Activated CD8-positive, alpha-beta memory T cell treated with anti-CD3 and anti-CD28 coated beads, Interleukin-2, amount 10 ng/mL, durations not matched to agents 7 days and 5 days (primary cell): Measurements from ENCODE around the gene GRIA3. TPM values are rescaled to one million over a fixed set of nuclear protein-coding genes. Genes with fewer than 3 reads are reported as not detected.

ENCODE experiments used
- ATAC-seq: fragments of 150-1000 bp; cut with Tn5 transposase; one replicate; pipeline ENCODE4 v1.10.0; 2021; ENCODE audit warnings: moderate library complexity
- CTCF ChIA-PET: fragments of 350-600 bp; sonication (Branson Sonifier 250); formaldehyde crosslinking; loops from one replicate; lab custom pipeline; 2021; ENCODE audit warnings: antibody characterized with exemption; lab: Charles Lee
- DNase-seq: peaks from one replicate; pipeline ENCODE4 v3.0.0-alpha.2; 2020
- H3K27ac Mint-ChIP-seq: one replicate; pipeline ENCODE4 v1.8.0; 2021; ENCODE audit warnings: mild to moderate bottlenecking, mixed read lengths
- H3K27me3 Mint-ChIP-seq: one replicate; pipeline ENCODE4 v1.8.0; 2021; ENCODE audit warnings: mixed read lengths
- H3K36me3 Mint-ChIP-seq: one replicate; pipeline ENCODE4 v1.8.0; 2021; ENCODE audit warnings: mild to moderate bottlenecking, mixed read lengths
- H3K4me1 Mint-ChIP-seq: one replicate; pipeline ENCODE4 v1.8.0; 2021; ENCODE audit warnings: mixed read lengths
- H3K4me3 Mint-ChIP-seq: one replicate; pipeline ENCODE4 v1.8.0; 2021; ENCODE audit warnings: mild to moderate bottlenecking, moderate library complexity, mixed read lengths
- H3K9me3 Mint-ChIP-seq: one replicate; pipeline ENCODE4 v1.8.0; 2022; ENCODE audit warnings: low read depth, mixed read lengths
- total RNA-seq, 2 experiments: library from RNA; stranded (reverse); gene quantifications; one replicate each; pipeline ENCODE4 v1.2.3, GENCODE V29; 2021

Gene GRIA3
- total RNA-seq, 2 experiments from 2014 or later: not detected

DNA sequence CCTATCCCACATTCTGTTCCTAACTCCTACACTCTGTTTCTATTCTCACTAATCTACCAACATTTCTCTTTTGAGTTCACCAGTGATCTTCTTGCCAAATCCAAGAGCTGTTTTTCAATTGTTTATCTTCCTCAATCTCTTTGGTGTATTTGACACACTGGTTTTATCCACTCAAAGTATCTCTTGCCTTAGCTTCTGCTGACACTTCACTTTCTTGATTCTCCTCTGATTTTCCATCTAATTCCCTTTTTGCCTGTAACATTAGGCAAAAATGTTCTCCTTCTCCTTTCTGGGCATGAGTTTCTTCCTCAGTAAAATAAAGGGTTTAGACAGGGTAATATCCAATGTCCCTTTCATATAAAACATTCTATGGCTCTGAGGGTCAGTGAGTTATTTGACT, 26.2 kb downstream of the GRIA3 start:
- Mint-ChIP-seq H3K4me1 (no peaks in the 10 kb centered on the region), H3K36me3 (no peaks in the 10 kb centered on the region), H3K27me3 (no peaks in the 10 kb centered on the region), H3K4me3 (no peak overlapping the region), H3K9me3 (no peaks in the 10 kb centered on the region), H3K27ac (no peak overlapping the region)
- DNase-seq (no peak), ATAC-seq (no peak)
- CTCF ChIA-PET: no interaction called here

GRCh38 chrX:123215397-123216089, 31.5 kb downstream of the GRIA3 start:
- H3K27me3 Mint-ChIP-seq: no peaks in the 10 kb centered on the region

GRCh38 chrX:123217077-123217476, 33.0 kb downstream of the GRIA3 start:
- ATAC-seq: no peak
- H3K4me3 Mint-ChIP-seq: no peak overlapping the region
- CTCF ChIA-PET: no interaction called here

More at GRCh38 chrX:123215397-123216089, 31.5 kb downstream of the GRIA3 start:
- Mint-ChIP-seq H3K36me3 (no peaks in the 10 kb centered on the region), H3K4me3 (no peak overlapping the region), H3K4me1 (no peaks in the 10 kb centered on the region), H3K27ac (no peak overlapping the region), H3K9me3 (no peaks in the 10 kb centered on the region)
- DNase-seq: no peak
- no peak for ATAC-seq
- CTCF ChIA-PET: no interaction called here

DNA sequence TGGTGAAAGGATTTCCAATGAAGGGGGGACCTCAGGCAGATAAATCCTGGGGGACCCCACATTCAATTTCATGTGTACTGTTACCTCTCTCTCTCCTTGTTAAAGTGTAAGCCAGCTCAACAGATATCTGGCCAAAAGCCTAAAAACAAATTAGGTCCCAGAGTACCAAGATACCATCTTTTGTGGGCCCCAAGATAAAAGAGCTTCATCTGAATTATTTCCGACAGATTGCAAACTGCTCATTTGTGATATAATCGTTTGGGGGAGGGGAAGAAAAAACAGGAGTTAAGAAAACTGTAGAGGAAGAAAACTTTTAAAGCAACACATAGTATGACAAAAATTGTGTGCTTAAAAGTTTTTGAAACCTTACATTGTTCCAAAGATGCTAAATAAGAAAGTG, 33.6 kb downstream of the GRIA3 start:
- DNase-seq: no peak
- no peak overlapping the region for H3K27ac Mint-ChIP-seq
- no peaks in the 10 kb centered on the region for H3K4me1 Mint-ChIP-seq
- no peaks in the 10 kb centered on the region for H3K9me3 Mint-ChIP-seq
- ATAC-seq: no peak
- H3K4me3 Mint-ChIP-seq: no peak overlapping the region
- no peaks in the 10 kb centered on the region for H3K36me3 Mint-ChIP-seq
- no peaks in the 10 kb centered on the region for H3K27me3 Mint-ChIP-seq
- CTCF ChIA-PET: no interaction called here

More at GRCh38 chrX:123217077-123217476, 33.0 kb downstream of the GRIA3 start:
- no peak overlapping the region for H3K27ac Mint-ChIP-seq
- no peak for DNase-seq
- no peaks in the 10 kb centered on the region for H3K27me3 Mint-ChIP-seq
- H3K36me3 Mint-ChIP-seq: no peaks in the 10 kb centered on the region
- H3K9me3 Mint-ChIP-seq: no peaks in the 10 kb centered on the region
- no peaks in the 10 kb centered on the region for H3K4me1 Mint-ChIP-seq

DNA sequence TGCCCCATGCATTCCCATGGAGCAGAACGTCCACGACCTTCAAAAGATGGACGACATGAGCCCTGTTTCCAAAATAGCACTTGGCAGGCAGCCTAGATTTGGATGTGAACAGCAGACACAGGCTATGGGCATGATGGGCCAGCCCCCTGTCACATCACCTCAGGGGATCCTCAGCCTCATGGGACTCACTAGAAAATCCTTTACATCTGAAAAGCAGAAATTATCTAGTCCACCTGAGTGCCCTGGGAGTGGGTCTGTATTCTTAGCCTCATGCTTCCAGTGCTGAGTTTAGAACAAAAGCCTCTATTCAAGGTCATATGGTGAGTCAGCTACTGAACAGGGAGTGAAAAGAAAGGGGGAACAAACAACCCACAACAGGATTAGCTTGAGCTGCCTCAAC, 35.8 kb downstream of the GRIA3 start:
- ATAC-seq: no peak
- no peaks in the 10 kb centered on the region for H3K36me3 Mint-ChIP-seq
- DNase-seq: no peak

GRCh38 chrX:123222920-123223319, 38.8 kb downstream of the GRIA3 start:
- Mint-ChIP-seq H3K4me1 (no peaks in the 10 kb centered on the region), H3K27me3 (no peaks in the 10 kb centered on the region), H3K9me3 (no peaks in the 10 kb centered on the region), H3K36me3 (no peaks in the 10 kb centered on the region), H3K27ac (no peak overlapping the region), H3K4me3 (no peak overlapping the region)
- ATAC-seq: no peak
- no peak for DNase-seq
- CTCF ChIA-PET: no interaction called here

More for the DNA sequence above, 35.8 kb downstream of the GRIA3 start:
- no peaks in the 10 kb centered on the region for H3K4me1 Mint-ChIP-seq
- no peak overlapping the region for H3K4me3 Mint-ChIP-seq
- CTCF ChIA-PET: no interaction called here
- H3K27ac Mint-ChIP-seq: no peak overlapping the region
- H3K27me3 Mint-ChIP-seq: no peaks in the 10 kb centered on the region
- H3K9me3 Mint-ChIP-seq: no peaks in the 10 kb centered on the region

- no peaks in the 10 kb centered on the region for H3K9me3 Mint-ChIP-seq
- CTCF ChIA-PET: no interaction called here
- no peaks in the 10 kb centered on the region for H3K4me1 Mint-ChIP-seq
- DNase-seq (no peak), ATAC-seq (no peak)
- H3K27me3 Mint-ChIP-seq: no peaks in the 10 kb centered on the region
- H3K27ac Mint-ChIP-seq: no peak overlapping the region
- H3K36me3 Mint-ChIP-seq: no peaks in the 10 kb centered on the region
- H3K4me3 Mint-ChIP-seq: no peak overlapping the region
Measured at GRCh38 chrX:123223409-123223808, 39.3 kb downstream of the GRIA3 start.

GRCh38 chrX:123223859-123224258, 39.8 kb downstream of the GRIA3 start:
- ATAC-seq: no peak
- Mint-ChIP-seq H3K4me3 (no peak overlapping the region), H3K27me3 (no peaks in the 10 kb centered on the region), H3K36me3 (no peaks in the 10 kb centered on the region), H3K9me3 (no peaks in the 10 kb centered on the region), H3K27ac (no peak overlapping the region), H3K4me1 (no peaks in the 10 kb centered on the region)
- CTCF ChIA-PET: no interaction called here
- DNase-seq: no peak

DNA sequence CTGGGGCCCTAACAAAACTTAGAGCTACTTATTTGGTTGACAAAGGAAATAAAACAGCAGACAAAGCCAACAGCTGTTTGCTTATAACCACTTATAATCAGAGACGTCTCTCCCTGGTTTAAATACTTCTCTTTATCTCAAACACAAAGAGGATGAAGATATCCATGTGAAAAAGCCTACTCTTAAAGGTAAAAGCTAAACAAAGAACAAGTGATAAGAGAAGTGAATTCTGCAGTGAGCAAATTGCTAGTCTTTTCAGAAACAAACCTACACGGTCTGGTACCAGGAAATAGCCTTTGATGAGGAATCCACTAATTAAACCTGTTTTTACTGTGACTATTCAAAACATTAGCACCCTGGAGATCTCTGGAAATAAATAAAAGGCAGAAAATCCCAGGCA, 46.7 kb downstream of the GRIA3 start:
- no peak overlapping the region for H3K4me3 Mint-ChIP-seq
- DNase-seq (no peak), ATAC-seq (no peak)
- CTCF ChIA-PET: no interaction called here
- H3K27me3 Mint-ChIP-seq: no peaks in the 10 kb centered on the region
- H3K4me1 Mint-ChIP-seq: no peaks in the 10 kb centered on the region
- no peaks in the 10 kb centered on the region for H3K9me3 Mint-ChIP-seq
- H3K36me3 Mint-ChIP-seq: no peaks in the 10 kb centered on the region
- H3K27ac Mint-ChIP-seq: no peak overlapping the region

- no peaks in the 10 kb centered on the region for H3K36me3 Mint-ChIP-seq
- ATAC-seq (no peak), DNase-seq (no peak)
- H3K27me3 Mint-ChIP-seq: no peaks in the 10 kb centered on the region
- no peak overlapping the region for H3K4me3 Mint-ChIP-seq
- CTCF ChIA-PET: no interaction called here
- no peaks in the 10 kb centered on the region for H3K4me1 Mint-ChIP-seq
- no peaks in the 10 kb centered on the region for H3K9me3 Mint-ChIP-seq
- no peak overlapping the region for H3K27ac Mint-ChIP-seq
Measured at GRCh38 chrX:123236859-123237258, 52.8 kb downstream of the GRIA3 start.

DNA sequence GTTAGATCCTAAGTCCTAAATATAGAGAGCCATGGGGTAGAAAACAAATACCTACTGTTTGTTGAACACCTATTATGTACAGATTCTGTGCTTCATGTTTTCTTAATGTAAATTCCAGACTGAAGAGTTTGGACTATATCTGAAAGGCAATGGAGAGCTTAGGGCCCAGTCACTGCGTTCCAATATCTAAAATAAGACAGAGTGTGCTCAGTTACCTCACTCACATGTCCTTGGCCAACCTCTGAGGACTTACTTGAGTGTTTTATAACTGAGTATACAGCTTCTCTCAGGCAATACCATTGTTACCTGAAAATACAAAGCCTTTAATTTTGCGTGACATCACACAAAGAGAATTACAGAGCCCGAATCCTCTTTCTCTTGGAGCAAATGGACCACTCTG, 53.2 kb downstream of the GRIA3 start:
- H3K27me3 Mint-ChIP-seq: no peaks in the 10 kb centered on the region
- CTCF ChIA-PET: no interaction called here
- no peak overlapping the region for H3K27ac Mint-ChIP-seq
- no peaks in the 10 kb centered on the region for H3K36me3 Mint-ChIP-seq
- H3K9me3 Mint-ChIP-seq: no peaks in the 10 kb centered on the region
- no peak for ATAC-seq
- no peak overlapping the region for H3K4me3 Mint-ChIP-seq
- no peak for DNase-seq
- H3K4me1 Mint-ChIP-seq: no peaks in the 10 kb centered on the region

GRCh38 chrX:123254457-123254856, 70.4 kb downstream of the GRIA3 start:
- H3K9me3 Mint-ChIP-seq: no peaks in the 10 kb centered on the region
- H3K27me3 Mint-ChIP-seq: no peaks in the 10 kb centered on the region
- no peaks in the 10 kb centered on the region for H3K4me1 Mint-ChIP-seq
- DNase-seq (no peak), ATAC-seq (no peak)
- H3K27ac Mint-ChIP-seq: no peak overlapping the region
- CTCF ChIA-PET: no interaction called here
- H3K36me3 Mint-ChIP-seq: no peaks in the 10 kb centered on the region
- H3K4me3 Mint-ChIP-seq: no peak overlapping the region

GRCh38 chrX:123256378-123256777, 72.3 kb downstream of the GRIA3 start:
- Mint-ChIP-seq H3K36me3 (no peaks in the 10 kb centered on the region), H3K9me3 (no peaks in the 10 kb centered on the region), H3K4me1 (no peaks in the 10 kb centered on the region), H3K27me3 (no peaks in the 10 kb centered on the region), H3K27ac (no peak overlapping the region), H3K4me3 (no peak overlapping the region)
- CTCF ChIA-PET: no interaction called here
- DNase-seq (no peak), ATAC-seq (no peak)

- no peaks in the 10 kb centered on the region for H3K36me3 Mint-ChIP-seq
- no peaks in the 10 kb centered on the region for H3K27me3 Mint-ChIP-seq
- no peak for ATAC-seq
- H3K27ac Mint-ChIP-seq: no peak overlapping the region
- H3K9me3 Mint-ChIP-seq: no peaks in the 10 kb centered on the region
- CTCF ChIA-PET: no interaction called here
- DNase-seq: no peak
- no peak overlapping the region for H3K4me3 Mint-ChIP-seq
- no peaks in the 10 kb centered on the region for H3K4me1 Mint-ChIP-seq
Measured at GRCh38 chrX:123260920-123261418, 76.9 kb downstream of the GRIA3 start.
